GM19099 (cell line): ENCODE measurements around the gene DDX1.
A peak's percentile ranks its signal among the peaks of the same experiment; 100 is the strongest.

Source experiments
- POLR2A ChIP-seq: IDR thresholded peaks from 3 replicates; pipeline ENCODE4 v1.6.1; 2011; ENCODE audit warnings: low read depth; ENCODE audit not compliant: insufficient read length; ENCODE audit errors: extremely low read depth

The DDX1 gene

DNA sequence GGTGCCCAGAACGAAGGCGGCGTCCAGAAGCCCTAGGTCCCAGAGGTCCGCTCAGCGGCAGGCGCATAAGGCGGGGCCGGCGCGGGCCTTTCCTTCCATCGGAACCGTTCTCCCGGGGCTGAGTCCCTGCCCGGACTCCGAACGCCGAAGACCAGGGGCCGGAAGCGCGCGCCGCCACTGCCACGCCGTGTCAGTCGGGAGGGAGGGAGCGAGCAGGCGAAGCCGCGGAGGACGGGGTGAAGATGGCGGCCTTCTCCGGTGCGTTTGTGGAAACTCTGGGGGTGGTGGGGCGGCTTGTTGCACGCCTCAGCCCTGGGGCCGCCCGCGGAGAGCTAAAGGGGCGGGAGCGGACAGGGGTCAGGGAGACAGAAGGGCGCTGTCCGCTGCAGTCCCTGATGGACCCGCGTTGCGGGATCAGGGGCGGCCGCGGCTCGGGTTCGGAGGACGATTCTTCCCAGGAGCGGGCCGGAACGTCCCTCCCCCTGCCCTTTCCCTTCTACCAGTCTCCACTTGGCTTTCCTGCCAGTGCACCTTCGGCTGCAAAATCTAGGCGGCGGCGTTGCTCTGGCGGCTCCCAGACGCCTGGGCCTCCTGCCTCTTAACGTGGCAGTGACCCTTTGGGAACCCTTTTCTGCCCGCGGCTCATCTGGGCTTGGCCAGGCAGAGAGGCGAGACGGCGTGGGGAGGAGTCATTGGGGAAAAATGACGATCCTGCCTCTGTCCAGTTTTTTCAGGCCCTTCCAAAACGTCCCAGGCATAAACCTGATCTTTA, at the start of gene DDX1:
DDX1 (plus strand) TSS at position 177 of the 772 bp plus-strand sequence; CDS start at position 243, 66 bp downstream.
- peak; percentile 94 for TF ChIP-seq POLR2A

DNA sequence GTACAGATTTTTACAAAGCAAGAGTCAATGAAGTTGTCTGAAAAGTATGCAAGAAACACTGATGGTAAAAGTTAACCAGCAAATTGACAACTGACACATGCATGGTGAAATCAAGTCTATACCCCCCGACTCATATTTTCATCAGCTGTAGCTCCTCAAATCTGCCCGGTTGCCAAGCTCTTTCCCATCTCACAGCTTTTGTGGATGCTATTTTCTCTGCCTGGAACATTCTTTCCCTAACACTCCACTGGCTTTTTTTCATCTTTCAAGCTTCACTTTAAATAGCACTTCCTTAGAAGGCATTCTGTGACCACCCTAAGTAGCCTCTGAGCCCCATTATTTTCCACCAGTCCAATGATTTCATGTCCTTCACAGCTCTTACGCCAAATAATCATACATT, 48.6 kb upstream of the DDX1 start:
- no peak for TF ChIP-seq POLR2A

DNA sequence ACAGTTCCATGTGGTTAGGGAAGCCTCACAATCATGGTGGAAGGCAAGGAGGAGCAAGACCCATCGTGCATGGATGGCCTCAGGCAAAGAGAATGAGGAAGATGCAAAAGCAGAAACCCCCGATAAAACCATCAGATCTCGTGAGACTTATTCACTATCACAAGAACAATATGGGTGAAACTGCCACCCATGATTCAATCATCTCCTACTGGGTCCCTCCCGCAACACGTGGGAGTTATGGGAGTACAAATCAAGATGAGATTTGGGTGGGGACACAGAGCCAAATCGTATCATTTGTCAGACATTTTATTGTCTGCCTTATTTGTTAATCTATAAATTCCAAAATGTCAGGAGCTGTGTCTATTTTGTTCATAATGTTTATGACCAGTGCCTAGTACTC, 48.1 kb upstream of the DDX1 start:
- no peak for TF ChIP-seq POLR2A

DNA sequence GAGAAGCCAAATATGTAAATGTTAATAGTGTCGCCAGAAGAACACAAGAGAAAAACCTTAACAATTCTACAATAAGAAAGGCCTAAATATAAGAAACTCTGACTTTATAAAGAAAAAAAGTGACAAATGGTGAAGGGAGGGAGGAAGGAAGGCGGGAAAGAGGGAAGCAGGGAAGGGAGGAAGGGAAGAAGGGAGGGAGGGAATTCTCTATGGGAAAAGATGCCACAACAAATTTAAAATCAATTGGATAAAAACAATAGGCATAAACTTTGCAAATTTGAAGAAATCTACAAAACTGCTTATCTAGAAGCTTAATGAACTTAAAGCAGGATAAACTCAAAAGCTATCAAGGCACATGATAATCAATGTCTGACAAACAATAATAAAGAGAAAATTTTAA, 47.4 kb upstream of the DDX1 start:
- TF ChIP-seq POLR2A: no peak

DNA sequence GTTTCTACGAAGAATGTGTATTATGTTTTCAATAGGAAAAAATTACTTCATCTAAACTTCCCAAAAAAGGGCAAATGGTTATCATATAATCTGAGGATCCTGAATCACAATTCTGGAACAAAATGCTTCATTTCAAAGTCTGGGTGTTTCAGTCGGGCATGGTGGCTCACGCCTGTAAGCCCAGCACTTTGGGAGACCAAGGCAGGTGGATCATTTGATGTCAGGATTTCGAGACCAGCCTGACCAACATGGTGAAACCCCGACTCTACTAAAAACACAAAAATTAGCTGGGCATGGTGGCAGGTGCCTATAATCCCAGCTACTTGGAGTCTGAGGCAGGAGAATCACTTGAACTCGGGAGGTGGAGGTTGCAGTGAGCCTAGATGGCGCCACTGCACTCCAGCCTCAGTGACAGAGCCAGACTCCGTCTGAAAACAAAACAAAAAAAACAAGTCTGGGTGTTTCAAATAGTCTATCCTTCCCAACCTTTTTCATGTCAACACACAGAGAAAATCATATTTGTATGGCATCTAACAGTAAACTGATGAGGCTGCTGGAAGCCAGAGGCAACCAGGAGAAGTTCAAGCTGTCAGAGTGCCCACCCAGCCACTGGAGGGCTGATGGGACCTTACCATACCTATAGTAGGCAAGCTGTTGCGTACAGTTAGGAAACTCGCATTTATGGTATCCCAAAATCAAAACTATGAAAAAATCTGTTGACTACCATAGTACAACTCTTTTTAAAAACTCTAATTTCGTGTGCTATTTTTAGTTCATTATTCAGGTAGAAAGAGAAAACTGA, 45.2 kb upstream of the DDX1 start:
- TF ChIP-seq POLR2A: no peak

DNA sequence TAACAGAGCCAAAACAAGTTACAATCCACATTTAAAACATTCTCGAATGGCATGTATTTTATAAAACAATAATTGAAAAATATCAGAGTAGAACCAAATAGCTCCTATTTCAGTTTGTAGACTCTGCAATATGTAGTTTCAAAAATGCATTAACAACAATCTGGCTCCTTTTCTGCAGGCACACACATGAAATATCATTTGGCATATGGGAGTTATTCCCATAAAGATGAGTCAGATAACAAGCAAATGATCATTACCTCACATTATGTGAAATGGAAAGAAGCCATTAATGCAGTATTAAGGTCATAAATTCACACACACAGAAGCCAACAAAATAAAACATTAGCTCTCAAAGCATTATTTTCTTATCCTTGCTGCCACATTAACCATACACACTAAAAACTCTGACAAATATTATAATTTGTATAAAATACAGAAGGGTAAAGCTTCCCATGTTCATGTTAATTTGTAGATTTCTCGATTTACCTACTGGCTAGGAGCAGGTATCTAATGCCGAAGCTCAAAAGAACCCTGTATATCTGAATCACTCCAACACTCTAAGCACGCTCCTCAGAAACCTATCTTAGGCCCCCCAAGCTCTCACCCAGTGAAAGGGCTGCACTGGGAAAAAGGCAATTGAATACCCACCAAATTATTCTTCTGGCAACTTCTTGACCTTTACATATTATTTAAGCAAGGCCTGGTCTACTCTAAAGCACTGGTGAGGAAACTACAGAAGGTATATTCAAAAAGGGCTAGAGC, 44.4 kb upstream of the DDX1 start:
- no peak for TF ChIP-seq POLR2A

DNA sequence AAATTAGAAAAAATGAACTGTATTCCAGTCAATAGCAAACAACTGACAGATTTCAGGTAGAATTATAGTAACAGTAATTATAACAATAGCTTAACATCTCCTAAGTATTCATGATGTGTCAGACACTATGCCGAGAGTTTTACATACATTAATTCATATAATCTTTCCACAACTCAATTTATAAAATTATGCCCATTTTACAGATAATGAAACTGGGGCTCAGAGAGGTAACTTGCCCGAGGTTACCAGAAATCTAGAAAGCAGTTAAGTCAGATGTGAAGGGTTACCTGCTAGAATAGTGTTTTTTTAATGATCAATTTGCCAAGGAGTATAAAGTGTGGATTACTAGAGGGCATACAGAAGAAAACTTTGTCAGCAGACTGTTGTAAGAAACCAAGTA, 42.7 kb upstream of the DDX1 start:
- TF ChIP-seq POLR2A: no peak

DNA sequence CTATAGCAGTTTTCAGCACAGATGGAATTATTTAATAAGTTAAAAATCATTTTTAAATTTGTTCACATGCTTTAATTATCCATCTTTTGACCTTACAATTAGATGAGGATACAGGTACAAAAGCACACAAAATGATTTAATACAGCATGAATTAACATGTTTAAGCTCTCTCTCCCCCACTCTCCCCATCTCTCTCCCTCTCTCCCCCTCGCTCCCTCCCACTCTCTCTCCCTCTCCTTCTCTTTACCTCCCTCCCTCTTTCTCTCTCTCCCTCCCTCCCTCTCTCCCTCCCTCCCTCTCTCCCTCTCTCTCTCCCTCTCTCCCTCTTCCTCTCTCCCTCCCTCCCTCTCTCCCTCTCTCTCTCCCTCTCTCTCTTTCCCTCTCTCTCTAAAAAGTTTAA, 38.1 kb upstream of the DDX1 start:
- no peak for TF ChIP-seq POLR2A

DNA sequence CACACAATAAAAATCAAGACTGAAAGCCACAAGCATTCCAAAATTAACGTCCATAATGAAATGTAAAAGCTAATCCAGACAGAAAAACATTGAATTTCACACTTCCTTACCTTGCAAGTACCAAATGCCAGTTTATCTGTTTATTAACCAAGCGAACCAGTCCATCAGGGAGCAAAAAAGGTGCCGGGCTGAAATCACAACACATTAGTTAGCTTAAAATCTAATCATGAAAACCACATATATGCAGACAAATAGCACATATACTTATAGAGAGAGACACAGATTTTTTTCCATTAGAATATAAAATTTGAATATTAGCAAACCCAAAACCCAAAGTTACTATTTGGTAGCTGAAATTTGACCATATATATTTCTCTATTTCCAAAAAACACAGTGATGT, 37.7 kb upstream of the DDX1 start:
- no peak for TF ChIP-seq POLR2A

DNA sequence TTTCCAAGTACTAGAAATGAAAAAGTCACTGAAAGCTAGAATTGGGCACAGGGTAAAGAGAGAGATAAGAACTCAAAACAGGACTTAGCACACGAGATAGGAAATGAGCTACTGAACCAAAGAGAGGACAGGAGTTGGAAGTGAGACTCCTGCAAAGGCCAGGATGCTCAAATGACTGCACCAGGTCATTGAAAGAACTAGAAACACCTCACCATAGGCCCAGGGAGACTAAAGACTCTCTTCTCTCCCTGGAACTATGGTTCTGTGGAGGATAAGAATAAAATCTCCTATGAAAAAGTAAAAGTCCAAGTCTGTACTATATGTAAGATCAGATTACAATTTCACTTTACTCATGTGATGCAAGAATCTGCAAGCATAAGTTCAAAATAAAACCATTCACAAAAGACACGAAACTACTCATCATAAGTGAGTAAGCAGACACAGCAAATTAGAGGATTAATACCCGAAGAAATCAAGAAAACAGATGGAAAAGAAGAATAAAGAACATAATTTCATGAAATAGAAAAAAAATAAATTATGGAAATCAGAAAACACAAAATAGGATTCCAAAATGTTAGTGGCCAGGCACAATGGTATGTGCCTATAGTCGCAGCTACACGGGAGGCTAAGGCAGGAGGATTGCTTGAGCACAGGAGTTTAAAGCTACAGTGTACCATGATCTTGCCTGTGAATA, 37.0 kb upstream of the DDX1 start:
- no peak for TF ChIP-seq POLR2A

DNA sequence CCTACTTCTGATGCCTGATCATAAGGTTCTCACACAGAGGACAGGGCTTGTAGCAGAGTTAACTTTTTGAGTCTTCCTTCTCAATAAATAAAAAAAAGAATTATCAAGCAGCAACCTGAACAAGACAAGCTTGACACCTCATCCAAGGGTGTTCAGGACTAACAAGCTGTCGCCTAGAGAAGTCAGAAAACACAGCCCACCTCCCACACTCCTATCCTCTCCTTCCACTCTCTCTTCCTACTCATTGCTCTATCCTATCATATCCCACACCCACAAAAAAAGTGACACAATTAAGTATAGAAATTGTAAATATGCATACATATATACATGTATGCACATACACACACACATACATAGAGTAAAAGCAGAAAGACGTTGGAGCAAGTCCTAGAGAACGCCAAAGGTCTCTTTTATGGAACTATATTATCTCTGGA, 35.9 kb upstream of the DDX1 start:
- no peak for TF ChIP-seq POLR2A

DNA sequence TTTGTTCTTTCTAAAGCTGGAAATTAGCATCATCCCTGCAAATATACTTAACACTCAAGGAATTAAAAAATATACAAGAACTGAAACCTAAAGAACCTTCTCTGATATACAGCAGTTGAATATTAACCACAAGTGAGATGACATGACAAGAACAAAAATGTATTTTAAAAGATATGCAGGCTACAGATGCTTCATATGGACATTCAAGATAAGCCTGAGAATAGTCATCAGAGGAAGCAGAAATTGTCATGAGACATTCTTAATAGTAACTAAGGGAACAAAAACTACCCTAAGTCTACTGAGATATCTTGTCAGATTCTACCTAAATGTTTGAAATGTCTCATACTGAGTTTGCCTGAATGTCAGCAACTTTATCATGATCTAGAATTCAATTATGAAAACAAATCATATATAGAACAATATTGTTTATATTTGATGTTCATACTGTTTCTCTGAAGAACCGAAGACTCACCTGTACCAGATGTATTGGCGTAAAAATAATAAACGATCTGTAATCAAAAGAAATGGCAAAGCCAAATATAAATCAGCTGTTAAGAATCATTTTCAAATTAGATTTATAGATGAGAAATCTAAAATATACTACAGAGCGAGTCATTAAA, 35.2 kb upstream of the DDX1 start:
- TF ChIP-seq POLR2A: no peak

DNA sequence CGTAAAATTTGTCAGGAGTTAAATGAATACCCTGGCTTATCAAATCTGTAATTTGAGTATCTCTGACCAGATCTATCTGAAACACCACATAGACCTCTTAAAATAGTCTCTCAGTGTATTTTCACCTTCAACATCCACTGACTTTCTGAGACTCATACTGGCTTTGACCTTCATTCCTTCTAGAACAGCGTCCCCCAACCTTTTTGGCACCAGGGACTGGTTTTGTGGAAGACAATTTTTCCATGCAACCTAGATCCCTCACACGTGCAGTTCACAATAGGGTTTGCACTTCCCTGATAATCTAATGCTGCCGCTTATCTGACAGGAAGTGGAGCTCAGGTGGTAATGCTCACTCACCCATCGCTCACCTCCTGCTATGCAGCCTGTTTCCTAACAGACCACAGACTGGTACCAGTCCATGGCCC, 33.8 kb upstream of the DDX1 start:
- TF ChIP-seq POLR2A: no peak

DNA sequence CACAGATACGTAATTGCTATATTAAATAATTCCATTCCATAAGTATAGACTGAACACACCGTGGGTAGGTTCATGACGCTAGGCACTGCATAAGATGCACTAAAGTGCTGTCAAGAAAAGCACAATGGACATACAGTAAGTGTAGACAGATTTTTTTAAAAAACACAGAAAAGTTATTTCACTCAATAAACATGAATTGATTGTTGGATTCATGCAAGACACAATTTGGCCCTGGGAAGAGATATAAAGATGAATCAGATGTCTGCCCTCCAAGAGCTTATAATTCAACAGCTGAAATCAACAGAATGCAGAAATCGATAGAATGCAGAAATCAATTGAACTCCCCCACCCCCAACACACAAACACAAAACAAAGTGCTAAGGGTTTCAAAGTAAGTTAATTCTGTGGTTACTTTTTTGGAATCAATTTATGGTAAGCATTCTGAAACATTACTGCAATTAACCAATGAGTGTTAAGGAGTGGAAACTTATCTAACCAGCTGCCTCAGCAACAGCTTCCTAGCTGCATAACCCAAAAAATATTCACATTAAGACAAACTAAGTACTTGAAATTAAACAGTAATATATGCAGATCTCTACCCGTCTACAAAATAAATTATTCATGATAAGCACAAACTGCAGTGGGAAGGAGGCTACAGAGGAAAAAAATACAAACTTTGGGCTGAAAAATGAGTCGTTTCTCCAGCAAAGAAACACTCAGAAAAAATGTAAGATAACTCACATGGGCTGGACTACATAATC, 32.1 kb upstream of the DDX1 start:
- no peak for TF ChIP-seq POLR2A
